Measurements from ENCODE around the gene TMEM52B.

TMEM52B gene

DNA sequence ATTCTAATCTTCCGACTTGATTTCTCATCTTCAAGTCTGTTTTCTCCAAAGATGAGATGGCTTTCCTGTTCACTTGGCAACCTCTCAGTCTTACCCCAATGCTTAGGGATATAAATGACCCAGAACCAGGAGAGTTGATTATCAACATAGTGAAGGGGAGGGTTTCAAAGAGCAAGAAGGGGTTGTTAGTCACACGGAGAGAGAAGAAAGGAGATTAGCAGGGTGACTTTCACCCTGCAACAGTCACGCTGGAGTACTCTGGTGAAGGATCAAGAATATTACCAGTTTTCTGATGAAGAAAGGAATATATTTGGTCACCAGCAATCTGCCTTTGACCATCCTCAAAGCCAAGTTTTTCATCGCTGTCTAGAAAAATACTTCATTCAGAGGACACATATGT is at the start of gene TMEM52B:
Gene TMEM52B, plus strand, starts transcription at position 212 of the 400 bp plus-strand sequence. CDS start 543 bp downstream, outside the sequence.
- no peak for DNase-seq

DNA sequence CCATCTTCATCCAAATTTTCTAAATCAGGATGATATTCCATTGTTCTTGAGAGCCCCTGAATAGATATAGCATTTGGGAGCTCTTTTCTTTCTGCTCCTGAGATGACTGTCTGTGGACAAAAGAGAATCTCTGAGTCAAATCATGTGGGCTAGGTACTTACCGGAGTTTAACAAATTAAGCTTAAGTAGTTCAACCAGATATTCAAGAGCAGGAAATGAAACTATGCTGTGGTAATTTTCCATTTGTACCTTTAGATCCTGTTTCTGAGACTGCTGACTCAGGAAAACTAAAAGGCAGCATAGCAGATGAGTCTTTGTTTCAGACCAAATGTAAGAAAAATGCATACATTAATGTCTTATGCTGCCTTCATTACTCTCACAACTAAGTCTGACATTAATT is 48.8 kb upstream of the TMEM52B start, which contains the start of gene CLEC7A:
Gene CLEC7A, minus strand, starts transcription at position 158 of the 400 bp plus-strand sequence. Its CDS starts 117 bp downstream, at position 41.
- no peak for DNase-seq

DNA sequence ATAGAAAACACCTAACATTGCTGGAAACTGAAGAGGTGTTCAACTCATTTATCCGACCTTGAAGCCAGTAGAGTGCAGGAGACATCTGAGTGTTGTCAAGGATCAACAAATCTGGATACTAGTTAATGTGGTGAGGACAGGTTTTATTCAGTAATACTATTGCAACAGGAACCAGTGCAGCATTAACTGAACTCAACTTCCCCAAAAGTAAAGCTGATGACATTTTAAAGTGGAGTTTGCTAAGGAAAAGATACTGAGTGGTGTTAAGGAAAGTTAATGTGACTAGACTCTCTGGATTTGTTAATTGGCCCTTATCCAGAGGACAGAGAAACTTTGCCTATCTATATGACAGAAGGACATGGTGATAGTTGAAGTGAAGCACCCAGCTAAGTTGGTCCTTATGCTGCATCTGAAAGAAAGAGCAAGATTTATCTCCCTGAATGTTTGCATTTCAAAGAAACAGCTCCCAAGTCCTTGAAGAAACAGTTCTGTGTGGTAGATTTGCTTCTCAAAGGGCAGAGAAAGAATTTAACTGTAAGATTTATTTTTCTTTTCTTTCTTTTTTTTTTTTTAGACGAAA is 47.6 kb upstream of the TMEM52B start:
- DNase-seq: no peak

DNA sequence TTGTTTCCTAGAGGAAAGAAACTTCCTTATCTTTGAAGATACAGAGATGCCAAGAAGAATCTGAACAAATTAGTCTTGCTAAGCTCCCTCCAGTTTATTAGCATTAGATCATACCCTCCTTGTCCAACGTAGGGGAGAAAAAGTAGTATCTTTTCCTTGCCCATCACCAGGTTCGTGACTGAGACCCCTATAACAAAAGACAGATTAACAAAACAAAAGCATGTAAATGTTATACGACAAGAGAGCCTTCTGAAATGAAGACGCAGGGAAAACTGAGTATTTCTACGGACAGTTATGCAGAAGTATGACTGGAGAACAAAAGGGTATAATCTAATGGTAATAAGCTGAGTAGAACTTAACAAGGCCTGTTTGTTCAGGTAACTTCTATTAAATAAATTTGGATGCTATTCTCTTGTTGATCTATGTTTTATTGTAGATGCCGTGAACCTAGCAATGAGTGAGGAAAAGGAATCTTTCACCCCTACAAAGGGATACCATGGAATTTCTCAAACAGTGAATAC is 45.9 kb upstream of the TMEM52B start:
- no peak for DNase-seq

DNA sequence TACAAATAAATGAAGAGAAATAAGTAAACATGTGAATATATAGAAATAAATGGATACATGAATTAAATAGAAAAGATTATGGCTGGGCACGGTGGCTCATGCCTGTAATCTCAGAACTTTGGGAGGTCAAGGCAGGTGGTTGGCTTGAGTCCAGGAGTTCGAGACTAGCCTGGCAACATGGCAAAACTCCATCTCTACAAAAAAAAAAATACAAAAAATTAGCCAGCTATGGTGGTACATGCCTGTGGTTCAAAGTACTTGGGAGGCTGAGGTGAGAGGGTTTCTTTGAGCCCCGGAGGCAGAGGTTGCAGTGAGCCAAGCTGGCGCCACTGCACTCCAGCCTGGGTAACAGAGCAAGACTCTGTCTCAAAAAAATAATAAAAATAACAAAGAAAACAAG is 43.7 kb upstream of the TMEM52B start:
- no peak for DNase-seq

DNA sequence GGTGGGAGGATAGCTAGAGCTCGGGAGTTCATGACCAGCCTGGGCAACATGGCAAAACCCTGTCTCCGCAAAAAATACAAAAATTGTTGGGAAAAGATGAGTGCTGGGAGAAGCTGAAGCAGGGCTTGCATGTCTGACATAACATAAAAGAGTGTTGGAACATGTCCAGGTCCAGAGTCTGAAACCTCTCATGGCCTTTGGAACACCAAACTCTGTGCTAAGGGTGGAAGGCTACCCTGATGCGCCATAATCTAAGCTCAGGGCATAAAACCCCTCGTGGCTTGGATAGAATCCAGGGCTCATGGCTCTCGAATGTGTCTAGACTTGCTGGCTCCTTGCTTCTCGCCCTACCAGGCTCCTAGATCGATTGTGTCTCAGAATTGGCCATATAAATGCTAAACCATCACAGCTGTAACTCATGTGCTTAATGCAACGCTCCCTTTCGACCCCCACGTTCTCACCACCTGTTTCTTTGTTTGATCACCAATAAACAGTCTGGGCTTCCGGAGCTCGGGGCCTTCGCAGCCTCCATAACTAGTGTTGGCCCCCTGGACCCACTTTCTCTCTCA is 42.1 kb upstream of the TMEM52B start:
- DNase-seq: no peak

DNA sequence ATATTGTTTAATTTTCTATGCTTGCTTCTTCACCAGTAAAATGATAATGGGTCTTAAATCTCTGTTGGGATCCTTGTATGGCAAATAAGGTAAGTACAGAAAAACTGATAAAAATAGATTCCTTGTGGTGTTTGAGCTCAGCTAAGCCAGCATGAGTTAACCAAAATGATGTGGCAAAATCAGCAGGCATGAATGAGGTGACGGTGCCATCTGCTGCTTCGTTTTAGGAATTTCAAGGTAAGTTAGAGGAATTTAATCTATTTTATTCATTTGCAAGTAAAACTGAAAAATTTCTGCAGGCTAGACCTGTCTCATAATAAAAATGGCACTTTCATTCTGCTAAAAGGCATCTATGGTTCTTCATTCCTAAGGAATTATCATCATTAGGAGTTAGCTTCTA is 38.8 kb upstream of the TMEM52B start:
- no peak for DNase-seq

DNA sequence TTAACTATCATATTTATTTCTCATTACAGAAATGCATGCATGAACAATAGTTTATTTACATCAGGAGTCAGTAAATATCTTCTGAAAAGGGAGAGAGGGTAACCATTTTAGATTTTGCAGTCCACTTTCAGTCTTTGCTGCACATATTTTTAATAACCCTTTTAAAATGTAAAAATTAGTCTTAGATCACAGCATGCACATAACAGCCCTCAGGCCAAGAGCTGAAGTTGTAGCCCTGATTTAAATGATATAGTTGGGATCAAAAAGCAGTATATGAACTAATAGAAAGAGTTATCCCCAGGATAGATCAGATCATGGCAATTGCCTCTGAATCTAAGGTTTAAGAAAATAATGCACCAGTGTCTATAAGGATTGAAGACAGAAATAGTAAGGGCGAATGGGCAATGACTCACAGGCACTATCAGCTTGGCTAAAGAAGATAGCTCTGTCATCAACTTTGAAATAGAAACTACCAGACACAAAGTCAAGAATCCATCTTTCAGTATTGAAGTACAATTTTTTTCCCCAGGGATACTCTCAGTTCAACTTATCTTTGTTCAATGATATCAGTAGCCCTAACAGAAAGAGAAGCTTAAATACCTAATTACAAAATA is 35.7 kb upstream of the TMEM52B start:
- DNase-seq: no peak

DNA sequence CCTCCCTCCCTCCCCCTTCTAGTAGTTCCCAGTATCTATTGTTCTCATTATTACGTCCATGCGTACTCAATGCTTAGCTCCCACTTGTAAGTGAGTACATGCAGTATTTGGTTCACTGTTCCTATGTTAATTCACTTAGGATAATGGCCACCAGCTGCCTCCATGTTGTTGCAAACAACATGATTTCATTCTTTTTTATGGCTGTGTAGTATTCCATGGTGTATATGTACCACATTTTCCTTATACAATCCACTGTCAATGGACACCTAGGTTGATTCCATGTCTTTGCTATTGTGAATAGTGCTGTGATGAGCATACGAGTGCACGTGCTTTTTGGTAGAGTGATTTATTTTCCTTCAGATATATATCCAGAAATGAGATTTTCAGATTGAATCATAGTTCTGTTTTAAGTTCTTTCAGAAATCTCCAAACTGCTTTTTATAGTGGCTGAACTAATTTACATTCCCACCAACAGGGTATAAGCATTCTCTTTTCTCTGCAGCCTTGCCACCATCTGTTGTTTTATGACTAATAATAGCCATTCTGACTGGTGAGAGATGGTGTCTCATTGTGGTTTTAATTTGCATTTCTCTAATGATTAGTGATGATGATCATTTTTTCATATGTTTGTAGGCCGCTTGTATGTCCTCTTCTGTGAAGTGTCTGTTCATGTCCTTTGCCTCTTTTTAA is 31.0 kb upstream of the TMEM52B start:
- DNase-seq: no peak

DNA sequence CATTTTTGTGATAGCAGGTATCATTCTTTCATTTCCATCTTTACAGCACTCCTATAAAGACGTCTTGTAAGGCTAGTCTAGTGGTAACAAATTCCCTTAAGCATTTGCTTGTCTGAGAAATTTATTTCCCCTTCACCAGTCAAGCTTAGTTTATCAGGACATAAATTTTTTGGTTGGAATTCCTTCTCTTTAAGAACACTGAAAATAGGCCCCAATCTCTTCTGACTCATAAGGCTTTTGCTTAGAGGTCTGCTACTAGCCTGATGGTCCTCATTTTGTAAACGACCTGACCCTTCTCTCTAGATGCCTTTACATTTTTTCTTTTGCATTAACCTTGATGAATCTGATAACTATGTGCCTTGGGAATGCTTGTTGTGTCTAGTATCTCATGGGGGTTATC is 27.2 kb upstream of the TMEM52B start:
- no peak for DNase-seq

DNA sequence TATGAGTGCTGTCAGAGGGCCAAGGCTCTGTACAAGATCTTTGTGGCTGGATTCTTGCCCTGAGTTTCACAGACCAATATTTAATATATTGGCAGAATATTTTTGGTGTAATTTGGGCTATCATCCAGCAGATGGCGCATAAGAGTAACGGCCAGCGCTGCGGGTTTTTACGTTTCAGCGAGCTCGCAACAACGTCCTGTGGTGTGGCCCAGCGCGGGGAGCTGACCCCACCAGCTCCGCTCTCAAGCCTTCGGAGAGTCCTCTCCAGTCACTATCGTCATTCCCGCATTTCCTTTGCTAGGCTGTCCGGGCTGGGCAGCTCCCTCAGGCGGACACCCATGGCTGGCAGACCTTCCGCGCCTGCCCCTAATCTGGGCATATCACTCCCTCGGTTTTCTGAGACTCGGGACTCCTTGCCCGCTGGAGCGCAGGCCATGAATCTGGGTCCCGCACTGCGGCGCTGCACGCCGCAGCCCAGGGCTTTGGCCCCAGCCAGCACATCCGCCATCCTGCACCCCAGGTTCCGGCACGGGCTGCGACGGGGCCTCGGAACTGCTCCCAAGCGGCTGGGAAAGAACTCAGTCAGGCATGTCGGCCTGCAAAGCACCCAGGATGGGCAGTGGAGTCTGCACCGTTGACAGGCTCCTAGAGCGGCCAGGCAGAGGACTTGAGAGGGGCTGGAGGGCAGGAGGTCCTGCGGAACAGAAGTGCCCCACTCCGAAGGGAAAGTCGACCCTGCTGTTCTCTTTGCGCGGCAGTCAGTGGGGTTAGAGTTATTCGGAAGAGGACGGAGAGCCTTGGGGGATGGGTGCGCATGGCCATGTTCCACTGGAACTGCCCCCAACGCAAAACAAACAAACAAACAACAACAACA is 25.3 kb upstream of the TMEM52B start:
- no peak for DNase-seq

DNA sequence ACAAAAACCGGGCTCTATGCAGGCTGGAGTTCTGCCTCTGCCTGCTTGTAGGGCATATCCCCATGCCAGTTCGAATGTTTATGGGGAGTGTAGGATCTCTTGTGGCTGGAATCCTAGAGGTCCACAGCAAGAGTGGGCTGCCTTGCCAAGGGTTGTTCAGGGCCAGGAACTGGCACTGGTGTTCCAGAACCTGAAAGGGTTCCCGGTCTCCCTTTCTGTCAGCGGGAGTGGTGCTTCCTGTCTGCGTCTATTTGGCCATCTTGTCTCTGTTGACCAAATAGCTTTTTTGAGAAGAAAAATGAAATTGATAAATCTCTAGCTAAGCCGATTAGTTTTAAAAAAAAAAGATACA is 24.7 kb upstream of the TMEM52B start:
- DNase-seq: no peak

DNA sequence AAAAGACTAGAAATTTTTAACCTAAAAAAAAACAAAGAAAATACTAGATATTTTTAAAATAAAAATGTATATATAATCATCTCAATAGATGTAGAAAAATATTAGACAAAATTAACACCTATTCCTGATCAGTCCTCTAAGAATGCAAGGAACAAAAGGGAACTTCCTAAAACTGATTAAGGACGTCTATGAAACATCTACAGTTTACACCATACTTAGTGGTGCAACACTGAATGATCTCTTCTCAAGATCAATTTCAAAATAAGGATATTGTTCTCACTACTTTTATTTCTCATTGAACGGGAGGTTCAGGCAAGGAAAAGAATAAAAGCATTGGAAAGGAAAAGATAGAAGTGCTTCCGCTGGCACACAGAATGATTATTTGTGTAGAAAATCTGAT is 22.9 kb upstream of the TMEM52B start:
- DNase-seq: no peak

DNA sequence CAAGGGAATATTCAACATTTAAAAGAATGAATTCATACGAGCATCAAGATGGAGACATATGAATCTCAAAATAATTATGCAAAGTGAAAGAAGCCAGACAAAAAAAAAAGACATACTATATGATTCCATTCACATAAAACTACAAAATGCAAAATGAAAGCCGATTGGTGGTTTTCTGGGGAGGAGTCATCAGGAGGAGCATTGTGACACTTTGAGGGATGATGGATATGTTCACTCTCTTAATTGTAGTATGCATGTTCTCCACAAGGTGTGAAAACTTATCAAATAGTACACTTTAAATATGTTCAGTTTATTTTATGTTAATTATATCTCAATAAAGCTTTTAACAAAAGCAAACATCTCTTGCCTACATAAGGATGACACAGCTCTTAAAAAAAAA is 20.4 kb upstream of the TMEM52B start:
- no peak for DNase-seq

DNA sequence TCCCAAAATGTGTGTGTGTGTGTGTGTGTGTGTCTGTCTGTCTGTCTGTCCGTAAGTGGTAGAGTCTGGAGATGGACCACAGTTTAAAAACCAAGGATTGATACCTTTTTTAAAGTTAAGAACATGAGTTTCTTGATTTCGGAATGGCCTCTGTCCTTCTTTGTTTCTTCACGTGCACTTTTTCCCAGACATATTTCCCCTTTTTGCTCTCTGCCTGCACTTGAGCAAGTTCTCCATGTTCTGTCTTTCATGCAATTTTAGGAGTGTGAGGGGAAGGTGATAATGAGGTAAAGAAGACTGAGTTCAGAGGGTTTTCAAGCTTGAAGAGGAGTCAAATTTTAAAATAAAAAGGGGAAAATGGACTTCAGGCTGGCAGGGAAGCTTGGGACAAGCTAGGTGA is 19.6 kb upstream of the TMEM52B start:
- no peak for DNase-seq

DNA sequence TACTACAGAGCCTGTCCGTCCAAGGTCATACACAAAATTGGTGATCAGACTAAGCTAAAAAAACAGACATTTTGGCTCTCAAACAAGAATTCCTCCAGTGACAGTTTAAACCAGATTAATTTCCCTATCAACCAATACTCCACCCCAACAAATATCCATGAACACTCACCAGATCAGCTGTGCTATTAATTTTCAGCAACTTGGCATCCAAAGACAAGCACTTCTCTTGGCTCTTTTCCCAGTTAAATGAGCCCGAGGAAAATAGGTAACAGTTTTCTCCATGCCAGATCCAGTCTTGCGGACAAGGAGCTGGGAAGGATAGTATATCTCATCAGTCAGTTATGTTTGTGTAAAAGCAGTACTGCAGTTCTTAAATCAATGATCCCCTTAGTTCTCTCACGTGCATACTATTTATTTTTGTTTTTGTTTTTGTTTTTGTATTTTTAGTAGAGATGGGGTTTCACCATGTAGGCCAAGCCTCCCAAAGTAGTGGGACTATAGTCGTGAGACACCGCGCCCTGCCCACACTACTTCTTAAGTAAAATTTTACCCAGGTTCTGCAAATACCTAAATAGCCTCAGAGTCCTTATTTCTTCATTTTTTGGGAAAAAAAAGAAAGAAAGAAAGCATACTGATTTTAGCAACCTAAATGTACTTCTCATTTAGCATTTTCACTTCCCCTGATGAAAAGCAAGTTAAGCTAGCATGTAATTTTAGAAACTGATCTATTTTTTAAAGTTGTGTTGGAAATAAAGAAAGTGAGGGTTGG is 18.0 kb upstream of the TMEM52B start:
- no peak for DNase-seq

DNA sequence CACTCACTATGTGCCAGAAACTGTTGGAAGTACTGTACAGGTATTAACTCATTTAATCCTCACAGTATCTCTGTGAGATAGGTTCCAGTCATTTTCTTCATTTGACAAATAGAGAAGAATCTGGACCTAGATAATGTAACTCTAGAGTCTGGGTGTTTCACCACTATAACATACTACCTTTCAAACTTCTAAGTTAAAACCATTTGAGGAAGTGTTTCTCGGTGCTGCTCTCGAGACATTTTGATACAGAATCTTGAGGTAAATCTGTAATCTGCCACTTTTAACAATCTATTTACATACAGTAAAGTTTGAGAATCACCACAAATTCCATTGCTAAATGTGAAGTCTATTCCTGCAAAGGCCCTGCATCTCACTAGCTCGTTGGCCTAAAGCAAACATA is 15.7 kb upstream of the TMEM52B start:
- no peak for DNase-seq

DNA sequence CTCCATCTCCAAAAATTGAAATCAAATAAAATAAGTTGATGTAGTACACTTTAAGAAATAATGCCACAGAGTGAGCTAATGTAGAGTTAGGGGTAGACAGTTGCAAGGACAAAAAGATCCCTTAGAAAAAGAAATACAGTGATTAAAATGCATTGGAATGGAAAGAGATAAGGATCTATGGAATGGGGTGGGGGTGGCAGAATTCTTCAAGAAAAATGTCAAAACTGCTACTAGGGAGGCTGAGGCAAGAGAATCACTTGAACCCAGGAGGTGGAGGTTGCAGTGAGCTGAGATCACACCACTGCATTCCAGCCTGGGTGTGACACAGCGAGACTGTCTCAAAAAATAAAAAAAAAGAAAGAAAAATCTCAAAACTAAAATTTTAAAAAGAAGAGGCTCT is 13.4 kb upstream of the TMEM52B start:
- no peak for DNase-seq

DNA sequence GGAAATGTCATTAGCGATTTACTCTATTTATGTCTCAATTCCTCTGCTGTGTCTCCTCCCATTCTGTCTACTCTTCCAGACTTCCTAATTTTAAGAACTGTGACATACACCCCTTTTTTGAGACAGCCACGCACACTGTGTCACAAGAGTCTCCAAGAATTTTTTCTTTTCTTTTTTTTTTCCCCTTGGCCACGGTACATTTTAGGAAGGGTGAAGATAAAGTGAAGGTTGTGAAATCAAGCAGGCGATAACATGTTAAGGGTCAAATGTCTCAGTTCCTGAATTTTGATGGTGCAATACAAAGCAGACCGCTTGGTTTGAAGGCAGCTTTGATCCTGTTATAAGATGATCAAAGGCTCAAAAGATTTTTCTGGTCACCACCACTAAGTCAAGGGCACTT is 11.2 kb upstream of the TMEM52B start:
- no peak for DNase-seq

DNA sequence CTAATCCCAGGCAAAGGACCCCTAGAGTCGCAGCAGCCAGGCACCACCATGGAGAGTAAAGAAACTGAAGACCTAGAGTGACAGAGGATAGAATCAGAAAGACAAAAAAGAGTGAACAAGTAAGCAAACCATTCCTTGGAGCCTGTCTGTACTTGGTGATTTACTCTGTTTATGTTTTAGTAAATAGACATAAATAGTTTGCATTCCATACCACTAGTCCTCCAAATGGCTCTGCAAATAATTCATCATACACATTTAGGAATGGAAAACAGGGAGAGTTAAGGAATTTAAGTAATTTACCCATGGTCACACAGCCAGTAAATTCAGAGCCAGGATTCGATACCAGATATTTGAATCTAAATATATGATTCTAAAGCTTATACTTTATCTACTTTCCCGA is 9.7 kb upstream of the TMEM52B start:
- no peak for DNase-seq

DNA sequence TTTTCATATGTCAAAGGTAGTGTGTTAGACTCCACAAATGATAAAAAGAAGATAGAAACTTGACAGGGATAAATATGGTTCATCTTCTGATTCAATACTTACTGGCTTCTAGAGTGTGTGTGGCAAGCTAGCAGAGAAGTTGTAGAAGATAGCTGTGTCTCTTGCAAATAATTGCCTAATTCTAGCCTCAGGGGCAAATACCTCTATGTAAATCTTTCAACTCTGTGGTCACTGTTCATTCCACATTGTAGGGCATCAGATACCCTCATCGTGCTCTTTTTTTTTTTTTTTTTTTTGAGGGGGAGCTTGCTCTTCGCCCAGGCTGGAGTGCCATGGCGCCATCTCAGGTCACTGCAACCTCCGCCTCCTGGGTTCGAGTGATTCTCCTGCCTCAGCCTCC is 8.6 kb upstream of the TMEM52B start:
- DNase-seq: no peak

Data from NCI-H1436 treated with DMSO at 0.1 percent for 48 hours (cell line).